ENCODE measurements around the gene OBSCN. TPM values are rescaled to one million over a fixed set of nuclear protein-coding genes. Genes with fewer than 3 reads are reported as not detected.

The OBSCN gene
- total and polyA plus RNA-seq, 12 donors = 176 to 639 (median 407) TPM

GRCh38 chr1:228165372-228166169 lies 42.3 kb upstream of the OBSCN start, which contains the start of gene IBA57:
TSS of gene IBA57 (plus strand) at chr1:228165804. CDS start at chr1:228165817, 13 bp downstream.
- Histone ChIP-seq H3K9me3 (no peaks in the 10 kb centered on the region), H3K36me3 (peaks cover 0 to 13% (median 0%) of the 10 kb centered on the region in 9 donors), H3K4me3 (peak within 1 kb of the TSS; percentile 33 to 83 (median 78)), H3K27ac (peak within 1 kb of the TSS; percentile 94 to 100 (median 100)), H3K27me3 (peaks cover 0 to 18% (median 0%) of the 10 kb centered on the region in 7 donors), H3K4me1 (peaks cover 16 to 59% (median 48%) of the 10 kb centered on the region in 9 donors)
- 0% methylated on average over 66 to 93 of the region's 93 CpGs for WGBS, 2 donors
- ATAC-seq (peak; percentile 86 to 93 (median 90)), DNase-seq (peak; percentile 99 to 100)
- intact Hi-C loops (cut with DNase I) = loop anchor here in 7 of 10 donors (1.0 to 5.0 kb wide), 5 partner anchors 24 to 42 kb away; partner anchors contain the start of genes OBSCN (in 5 of the 7) and GUK1 (in 4 of the 7)
- TF ChIP-seq, protein P1, sequence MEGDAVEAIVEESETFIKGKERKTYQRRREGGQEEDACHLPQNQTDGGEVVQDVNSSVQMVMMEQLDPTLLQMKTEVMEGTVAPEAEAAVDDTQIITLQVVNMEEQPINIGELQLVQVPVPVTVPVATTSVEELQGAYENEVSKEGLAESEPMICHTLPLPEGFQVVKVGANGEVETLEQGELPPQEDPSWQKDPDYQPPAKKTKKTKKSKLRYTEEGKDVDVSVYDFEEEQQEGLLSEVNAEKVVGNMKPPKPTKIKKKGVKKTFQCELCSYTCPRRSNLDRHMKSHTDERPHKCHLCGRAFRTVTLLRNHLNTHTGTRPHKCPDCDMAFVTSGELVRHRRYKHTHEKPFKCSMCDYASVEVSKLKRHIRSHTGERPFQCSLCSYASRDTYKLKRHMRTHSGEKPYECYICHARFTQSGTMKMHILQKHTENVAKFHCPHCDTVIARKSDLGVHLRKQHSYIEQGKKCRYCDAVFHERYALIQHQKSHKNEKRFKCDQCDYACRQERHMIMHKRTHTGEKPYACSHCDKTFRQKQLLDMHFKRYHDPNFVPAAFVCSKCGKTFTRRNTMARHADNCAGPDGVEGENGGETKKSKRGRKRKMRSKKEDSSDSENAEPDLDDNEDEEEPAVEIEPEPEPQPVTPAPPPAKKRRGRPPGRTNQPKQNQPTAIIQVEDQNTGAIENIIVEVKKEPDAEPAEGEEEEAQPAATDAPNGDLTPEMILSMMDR (IDR thresholded peaks at IDR 0.05) = peak; percentile 81 to 99 (median 91)

- H3K27me3 ChIP-seq = peaks cover 0 to 17% (median 0%) of the 10 kb centered on the region in 7 donors
- intact Hi-C loops (cut with DNase I) = loop anchor here in 6 of 10 donors (5.0 kb wide), 2 partner anchors 34 to 41 kb away; partner anchors contain the start of gene OBSCN (in 5 of the 6)
These were observed 41.5 kb upstream of the OBSCN start for GRCh38 chr1:228166170-228166936.

GRCh38 chr1:228168563-228169270 lies 39.1 kb upstream of the OBSCN start:
- Histone ChIP-seq H3K4me1 (peaks cover 0 to 34% (median 24%) of the 10 kb centered on the region in 9 donors), H3K4me3 (no peak overlapping the region), H3K36me3 (peaks cover 0 to 13% (median 0%) of the 10 kb centered on the region in 9 donors), H3K9me3 (no peaks in the 10 kb centered on the region), H3K27me3 (no peaks in the 10 kb centered on the region), H3K27ac (no peak overlapping the region)
- TF ChIP-seq, protein P1 (IDR thresholded peaks at IDR 0.05) = no peak
- intact Hi-C loops (cut with DNase I) = loop anchor here in 6 of 10 donors (5.0 kb wide), 2 partner anchors 36 to 39 kb away; partner anchors contain the start of gene OBSCN (in 5 of the 6)
- WGBS, 2 donors = 82 to 83% methylated on average over 12 of the region's 12 CpGs
- no peak for ATAC-seq
- no peak for DNase-seq

More at GRCh38 chr1:228166170-228166936, 41.5 kb upstream of the OBSCN start:
- Histone ChIP-seq H3K4me1 (peaks cover 16 to 57% (median 45%) of the 10 kb centered on the region in 9 donors), H3K9me3 (no peaks in the 10 kb centered on the region), H3K27ac (peak overlapping the region; percentile 94 to 100 (median 100)), H3K4me3 (peak overlapping the region; percentile 33 to 83 (median 78)), H3K36me3 (peaks cover 0 to 13% (median 0%) of the 10 kb centered on the region in 9 donors)
- 13 to 14% methylated on average over 26 of the region's 26 CpGs for WGBS, 2 donors
- ATAC-seq (peak; percentile 1 to 83 (median 39)), DNase-seq (peak; percentile 64 to 84)
- TF ChIP-seq, protein P1 (IDR thresholded peaks at IDR 0.05) = peak in 7 of 9 donors; percentile 16 to 58 (median 49)
